DOHH2 (cell line): ENCODE measurements around the gene VAPB.

Source experiments
- H3F3A ChIP-seq: fragments of 200-600 bp; sonication (generic), shearing (Covaris generic); 2 replicates; pipeline ENCODE4 v1.6.0; 2016; ENCODE audit warnings: antibody characterized with exemption, mild to moderate bottlenecking; ENCODE audit not compliant: control insufficient read depth, insufficient read depth
- H3K27ac ChIP-seq: fragments of 200-600 bp; sonication (generic); 2 replicates; pipeline ENCODE4 v1.5.1; 2014; ENCODE audit warnings: low read depth, mild to moderate bottlenecking, low read length, moderate library complexity
- H3K27me3 ChIP-seq: fragments of 200-600 bp; sonication (generic); 2 replicates; pipeline ENCODE4 v1.6.1; 2014; ENCODE audit warnings: mild to moderate bottlenecking, low read length, mixed read lengths; ENCODE audit not compliant: control insufficient read depth
- H3K36me3 ChIP-seq: fragments of 200-600 bp; sonication (generic); 2 replicates; pipeline ENCODE4 v1.6.1; 2014; ENCODE audit warnings: mild to moderate bottlenecking, low read length, moderate library complexity, mixed read lengths; ENCODE audit not compliant: control insufficient read depth
- H3K4me1 ChIP-seq: fragments of 200-600 bp; sonication (generic); 2 replicates; pipeline ENCODE4 v1.6.1; 2014; ENCODE audit warnings: mild to moderate bottlenecking, low read length, mixed read lengths; ENCODE audit not compliant: control insufficient read depth
- H3K4me2 ChIP-seq: fragments of 200-600 bp; sonication (generic); 2 replicates; pipeline ENCODE4 v1.6.0; 2014; ENCODE audit warnings: mild to moderate bottlenecking, low read length, moderate library complexity
- H3K4me3 ChIP-seq: fragments of 200-600 bp; sonication (generic); 2 replicates; pipeline ENCODE4 v1.5.1; 2014; ENCODE audit warnings: mild to moderate bottlenecking, low read length, mixed read lengths
- H3K79me2 ChIP-seq: fragments of 200-600 bp; sonication (generic); 2 replicates; pipeline ENCODE4 v1.6.1; 2014; ENCODE audit warnings: mild to moderate bottlenecking, low read length, mixed read lengths; ENCODE audit not compliant: control insufficient read depth
- H3K9me2 ChIP-seq: fragments of 200-600 bp; sonication (generic); replicated peaks from 2 replicates; pipeline ENCODE4 v1.6.1; 2014; ENCODE audit warnings: mild to moderate bottlenecking, low read length, mixed read lengths; ENCODE audit not compliant: control insufficient read depth
- H3K9me3 ChIP-seq: fragments of 200-600 bp; sonication (generic); 2 replicates; pipeline ENCODE4 v1.6.1; 2014; ENCODE audit warnings: antibody characterized with exemption, low read length, mixed read lengths; ENCODE audit not compliant: control insufficient read depth, insufficient read depth
- H4K20me1 ChIP-seq: fragments of 200-600 bp; sonication (generic); 2 replicates; pipeline ENCODE4 v1.6.0; 2014; ENCODE audit warnings: low read depth, mild to moderate bottlenecking, antibody characterized with exemption, low read length, moderate library complexity; ENCODE audit not compliant: control insufficient read depth, insufficient read depth
- CTCF ChIP-seq: fragments of 200-600 bp; sonication (generic); IDR thresholded peaks from one replicate; pipeline ENCODE4 v1.5.1; 2014; ENCODE audit warnings: antibody characterized with exemption, mild to moderate bottlenecking, low read depth, low read length; ENCODE audit not compliant: poor library complexity, severe bottlenecking
- EZH2phosphoT487 ChIP-seq: fragments of 200-600 bp; sonication (generic); IDR thresholded peaks from 2 replicates; pipeline ENCODE4 v1.6.1; 2017; ENCODE audit warnings: borderline replicate concordance, mild to moderate bottlenecking, antibody characterized with exemption, low read length, moderate library complexity, mixed read lengths

Gene VAPB

GRCh38 chr20:58360936-58361335 is 28.1 kb upstream of the VAPB start:
- Histone ChIP-seq H3K4me2 (no peak overlapping the region), H3K36me3 (peaks cover 14% of the 10 kb centered on the region), H3K4me1 (peaks cover 7% of the 10 kb centered on the region), H3K9me2 (no peaks in the 10 kb centered on the region), H3K4me3 (no peak overlapping the region), H3K27me3 (no peaks in the 10 kb centered on the region), H3K79me2 (no peaks in the 10 kb centered on the region), H3K9me3 (no peaks in the 10 kb centered on the region), H4K20me1 (no peaks in the 10 kb centered on the region), H3K27ac (no peak overlapping the region), H3F3A (no peaks in the 10 kb centered on the region)
- TF ChIP-seq CTCF = no peak
- TF ChIP-seq EZH2phosphoT487 = no peak

GRCh38 chr20:58361481-58362205 is 27.4 kb upstream of the VAPB start:
- Histone ChIP-seq H3F3A (no peaks in the 10 kb centered on the region), H3K27me3 (no peaks in the 10 kb centered on the region), H3K9me3 (no peaks in the 10 kb centered on the region), H4K20me1 (no peaks in the 10 kb centered on the region), H3K36me3 (peaks cover 14% of the 10 kb centered on the region), H3K4me1 (peaks cover 7% of the 10 kb centered on the region), H3K9me2 (no peaks in the 10 kb centered on the region), H3K4me2 (no peak overlapping the region), H3K79me2 (no peaks in the 10 kb centered on the region), H3K27ac (no peak overlapping the region), H3K4me3 (no peak overlapping the region)
- TF ChIP-seq EZH2phosphoT487 (no peak), CTCF (no peak)

GRCh38 chr20:58362206-58362516 is 26.9 kb upstream of the VAPB start:
- TF ChIP-seq CTCF = no peak
- no peak for TF ChIP-seq EZH2phosphoT487
- peaks cover 14% of the 10 kb centered on the region for H3K36me3 ChIP-seq
- H3F3A ChIP-seq = no peaks in the 10 kb centered on the region
- no peaks in the 10 kb centered on the region for H4K20me1 ChIP-seq
- no peak overlapping the region for H3K4me3 ChIP-seq
- no peaks in the 10 kb centered on the region for H3K9me2 ChIP-seq
- H3K4me2 ChIP-seq = no peak overlapping the region
- H3K9me3 ChIP-seq = no peaks in the 10 kb centered on the region
- H3K27me3 ChIP-seq = no peaks in the 10 kb centered on the region
- peaks cover 7% of the 10 kb centered on the region for H3K4me1 ChIP-seq
- no peaks in the 10 kb centered on the region for H3K79me2 ChIP-seq
- H3K27ac ChIP-seq = no peak overlapping the region
